HepG2 (cell line): ENCODE measurements around the gene MYCT1. TPM values are rescaled to one million over a fixed set of nuclear protein-coding genes. Genes with fewer than 3 reads are reported as not detected.
A peak's percentile ranks its signal among the peaks of the same experiment; 100 is the strongest.

Source experiments
- ATAC-seq: fragments of 200-7000 bp; cut with Tn5 transposase; 3 replicates; pipeline ENCODE4 v1.9.1; 2020; ENCODE audit warnings: mild to moderate bottlenecking, moderate library complexity
- BruUV-seq: library from RNA; stranded (reverse); fragments of 400-500 nt; replicated peaks from 2 replicates; lab custom pipeline; 2021; lab: Mats Ljungman, UMichigan
- CTCF ChIA-PET: fragments of 300-600 bp; formaldehyde crosslinking; extraction: SDS; loops from one replicate; lab custom pipeline; 2021; ENCODE audit warnings: low total read pairs, inconsistent platforms, low intra/inter-chr PET ratio; lab: Yijun Ruan, JAX
- POLR2A ChIA-PET: fragments of 350-600 bp; sonication (Branson Sonifier 250); formaldehyde crosslinking; loops from one replicate; lab custom pipeline; 2020; ENCODE audit warnings: antibody characterized with exemption, inconsistent platforms; lab: Yijun Ruan, JAX
- DNase-seq: peaks from one replicate; pipeline ENCODE4 v3.0.0-alpha.2; 2015; ENCODE audit warnings: low spot score
- FAIRE-seq: peaks from 3 replicates; lab custom pipeline; 2011; peaks lifted over from hg19 to GRCh38; lab: Jason Lieb, UNC
- H2AFZ ChIP-seq: one replicate; pipeline ENCODE4 v1.6.1; 2011; ENCODE audit warnings: low read length, inconsistent platforms
- H3K27ac ChIP-seq: fragments of 300-600 bp; 3 replicates; pipeline ENCODE4 v1.8.0; 2011; ENCODE audit warnings: mixed run types, mild to moderate bottlenecking, mixed read lengths, low read length, inconsistent platforms; ENCODE audit not compliant: insufficient read depth; ENCODE audit errors: extremely low read length
- H3K27me3 ChIP-seq, 2 experiments: fragments of 200-600 bp in 1 of 2; 2 replicates in 1 of 2; 3 replicates in 1 of 2; pipeline versions ENCODE4 v1.6.0 to v1.8.0; 2011; ENCODE audit warnings: low read length in 2 of 2, mild to moderate bottlenecking in 2 of 2, moderate library complexity in 2 of 2, inconsistent platforms in 1 of 2; ENCODE audit not compliant: insufficient read depth in 2 of 2, control insufficient read depth in 1 of 2
- H3K36me3 ChIP-seq, 2 experiments: fragments of 200-600 bp in 1 of 2; replicated peaks in 1 of 2; 2 replicates in 1 of 2; 3 replicates in 1 of 2; pipeline versions ENCODE4 v1.5.1 to v1.8.0; 2011; ENCODE audit warnings: low read length in 2 of 2, inconsistent platforms in 1 of 2; ENCODE audit not compliant: insufficient read depth in 2 of 2, control insufficient read depth in 1 of 2
- H3K4me1 ChIP-seq: 2 replicates; pipeline ENCODE4 v1.5.1; 2012; ENCODE audit warnings: low read length, inconsistent platforms; ENCODE audit not compliant: insufficient read depth
- H3K4me2 ChIP-seq: 2 replicates; pipeline ENCODE4 v1.6.0; 2011; ENCODE audit warnings: low read depth, low read length, inconsistent platforms
- H3K4me3 ChIP-seq, 3 experiments: fragments of 200-600 bp in 1 of 3; sonication (generic), shearing (Covaris generic) in 1 of 3; replicated peaks in 1 of 3; 2 replicates each; pipeline ENCODE4 v1.5.1; 2011 to 2016; ENCODE audit warnings: low read length in 3 of 3, inconsistent platforms in 2 of 3, low read depth in 2 of 3, mild to moderate bottlenecking in 2 of 3, control low read depth in 1 of 3, mixed read lengths in 1 of 3; ENCODE audit not compliant: insufficient read depth in 1 of 3
- H3K79me2 ChIP-seq: one replicate; pipeline ENCODE4 v1.6.1; 2011; ENCODE audit warnings: low read length, inconsistent platforms; ENCODE audit not compliant: insufficient read depth
- H3K9ac ChIP-seq: 2 replicates; pipeline ENCODE4 v1.6.0; 2011; ENCODE audit warnings: mild to moderate bottlenecking, low read depth, low read length, inconsistent platforms; ENCODE audit not compliant: insufficient read depth
- H3K9me3 ChIP-seq: 2 replicates; pipeline ENCODE4 v1.5.1; 2012; ENCODE audit warnings: mild to moderate bottlenecking, low read length
- H4K20me1 ChIP-seq: 2 replicates; pipeline ENCODE4 v1.6.0; 2011; ENCODE audit warnings: inconsistent platforms, mild to moderate bottlenecking, low read length, moderate library complexity; ENCODE audit not compliant: insufficient read depth
- HNRNPK ChIP-seq: fragments of 200-400 bp; formaldehyde crosslinking; IDR thresholded peaks from 2 replicates; pipeline ENCODE4 v1.6.1; 2018; ENCODE audit warnings: low read length, low read depth, moderate library complexity, mild to moderate bottlenecking; ENCODE audit not compliant: poor library complexity, severe bottlenecking
- PCBP1 ChIP-seq: fragments of 200-400 bp; formaldehyde crosslinking; IDR thresholded peaks from 2 replicates; pipeline ENCODE4 v1.6.1; 2017; ENCODE audit warnings: mild to moderate bottlenecking, low read depth, low read length, borderline replicate concordance
- PCBP2 ChIP-seq: fragments of 200-400 bp; formaldehyde crosslinking; optimal IDR thresholded peaks from 2 replicates; pipeline ENCODE3; 2018; ENCODE audit warnings: low read length, low read depth; ENCODE audit not compliant: poor library complexity, severe bottlenecking
- WGBS: methylation state at CpG from one replicate; pipeline ENCODE4 v1.1.6; 2017; ENCODE audit warnings: low lambda C conversion rate; 5-methylcytosine and 5-hydroxymethylcytosine counted together
- in situ Hi-C: cut with HindIII; loops from 2 replicates; pipeline ENCODE4 v1.10.0; 2017; ENCODE audit warnings: low pct_unique_long_range_greater_than_20kb; ENCODE audit not compliant: extremely low pct_ligation_motif_present
- intact Hi-C: fragments of 100-400 bp; cut with micrococcal nuclease; formaldehyde crosslinking; loops from one replicate; pipeline ENCODE4 v1.10.0; 2022; ENCODE audit not compliant: unreplicated experiment
- polyA plus RNA-seq, 8 experiments: library from polyadenylated mRNA; depleted of rRNA in 3 of 8; stranded (reverse) in 7 of 8; unstranded in 1 of 8; fragments of >200 nt; fragmentation: Illumina TruSeq in 4 of 8; extraction: Trizol in 4 of 8; gene quantifications; 2 replicates each; pipeline versions ENCODE4 v1.2.1 to v1.2.3, GENCODE V29; 2011 to 2016; ENCODE audit warnings: low read depth in 4 of 8, missing spikeins in 1 of 8, mixed read lengths in 1 of 8; ENCODE audit not compliant: insufficient read depth in 1 of 8
- total RNA-seq, 5 experiments: library from RNA; depleted of rRNA; stranded (reverse); fragments of >200 nt; fragmentation: Illumina TruSeq; extraction: Trizol; gene quantifications; 2 replicates each; pipeline ENCODE4 v1.2.3, GENCODE V29; 2016; ENCODE audit warnings: low read depth in 1 of 5
- TF ChIP-seq, protein P1 (sequence below), 2 experiments: fragments of 450-650 bp in 1 of 2; sonication (generic) in 1 of 2; formaldehyde crosslinking in 1 of 2; IDR thresholded peaks; 2 replicates each; pipeline versions ENCODE4 v1.6.1 to v1.8.0; 2016 to 2022; ENCODE audit warnings: antibody characterized with exemption in 1 of 2, mild to moderate bottlenecking in 1 of 2, missing genetic modification reagents in 1 of 2

MYCT1 gene
- total and polyA plus RNA-seq, 2 of the 13 experiments (the other 11 are each of a cell fraction or from before 2014, with no cell fraction given) = not detected

DNA sequence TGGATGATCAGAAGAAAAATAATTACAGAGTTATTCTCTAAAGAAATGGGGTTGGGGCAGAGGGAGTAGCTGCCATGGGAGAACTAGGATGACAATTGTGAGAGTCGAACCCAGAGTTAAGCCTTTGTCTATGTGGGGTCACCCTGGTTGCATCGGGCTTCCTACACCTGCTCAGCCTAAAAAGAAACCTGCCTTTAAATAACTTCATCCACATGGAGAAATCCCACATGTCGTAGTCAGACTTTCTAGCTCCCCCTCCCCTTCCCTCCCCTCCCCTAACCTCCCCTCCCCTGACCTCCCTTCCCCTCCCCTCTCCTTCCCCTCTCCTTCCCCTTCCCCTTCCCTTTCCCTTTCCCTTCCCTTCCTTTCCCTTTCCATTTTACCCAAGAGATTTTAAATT, 67.6 kb downstream of the MYCT1 start:
- H4K20me1 ChIP-seq = no peaks in the 10 kb centered on the region
- no peak overlapping the region for H3K9ac ChIP-seq
- intact Hi-C loops = no loop called here
- H3K9me3 ChIP-seq = no peaks in the 10 kb centered on the region
- H3K79me2 ChIP-seq = no peaks in the 10 kb centered on the region
- H3K4me2 ChIP-seq = no peak overlapping the region
- 0% methylated on average over 3 of the region's 3 CpGs for WGBS
- FAIRE-seq = no peak
- no peaks in the 10 kb centered on the region for H3K36me3 ChIP-seq
- DNase-seq = no peak
- in situ Hi-C loops = no loop called here
- H3K4me3 ChIP-seq = no peak overlapping the region
- H2AFZ ChIP-seq = no peak overlapping the region
- no TSS peak for BruUV-seq
- ChIA-PET CTCF (no interaction called here), POLR2A (no interaction called here)
- no peaks in the 10 kb centered on the region for H3K4me1 ChIP-seq
- no peak overlapping the region for H3K27ac ChIP-seq
- H3K27me3 ChIP-seq = no peaks in the 10 kb centered on the region
- peak; percentile 81 for TF ChIP-seq PCBP2
- 0 out of 2 replicates have a peak, but pooled peaks have one; percentile 72 for TF ChIP-seq PCBP1
- TF ChIP-seq, protein P1, sequence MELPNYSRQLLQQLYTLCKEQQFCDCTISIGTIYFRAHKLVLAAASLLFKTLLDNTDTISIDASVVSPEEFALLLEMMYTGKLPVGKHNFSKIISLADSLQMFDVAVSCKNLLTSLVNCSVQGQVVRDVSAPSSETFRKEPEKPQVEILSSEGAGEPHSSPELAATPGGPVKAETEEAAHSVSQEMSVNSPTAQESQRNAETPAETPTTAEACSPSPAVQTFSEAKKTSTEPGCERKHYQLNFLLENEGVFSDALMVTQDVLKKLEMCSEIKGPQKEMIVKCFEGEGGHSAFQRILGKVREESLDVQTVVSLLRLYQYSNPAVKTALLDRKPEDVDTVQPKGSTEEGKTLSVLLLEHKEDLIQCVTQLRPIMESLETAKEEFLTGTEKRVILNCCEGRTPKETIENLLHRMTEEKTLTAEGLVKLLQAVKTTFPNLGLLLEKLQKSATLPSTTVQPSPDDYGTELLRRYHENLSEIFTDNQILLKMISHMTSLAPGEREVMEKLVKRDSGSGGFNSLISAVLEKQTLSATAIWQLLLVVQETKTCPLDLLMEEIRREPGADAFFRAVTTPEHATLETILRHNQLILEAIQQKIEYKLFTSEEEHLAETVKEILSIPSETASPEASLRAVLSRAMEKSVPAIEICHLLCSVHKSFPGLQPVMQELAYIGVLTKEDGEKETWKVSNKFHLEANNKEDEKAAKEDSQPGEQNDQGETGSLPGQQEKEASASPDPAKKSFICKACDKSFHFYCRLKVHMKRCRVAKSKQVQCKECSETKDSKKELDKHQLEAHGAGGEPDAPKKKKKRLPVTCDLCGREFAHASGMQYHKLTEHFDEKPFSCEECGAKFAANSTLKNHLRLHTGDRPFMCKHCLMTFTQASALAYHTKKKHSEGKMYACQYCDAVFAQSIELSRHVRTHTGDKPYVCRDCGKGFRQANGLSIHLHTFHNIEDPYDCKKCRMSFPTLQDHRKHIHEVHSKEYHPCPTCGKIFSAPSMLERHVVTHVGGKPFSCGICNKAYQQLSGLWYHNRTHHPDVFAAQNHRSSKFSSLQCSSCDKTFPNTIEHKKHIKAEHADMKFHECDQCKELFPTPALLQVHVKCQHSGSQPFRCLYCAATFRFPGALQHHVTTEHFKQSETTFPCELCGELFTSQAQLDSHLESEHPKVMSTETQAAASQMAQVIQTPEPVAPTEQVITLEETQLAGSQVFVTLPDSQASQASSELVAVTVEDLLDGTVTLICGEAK (IDR thresholded peaks at IDR 0.05) = no peak
- TF ChIP-seq, protein P1 (CRISPR knock-in tag; IDR thresholded peaks at IDR 0.05) = no peak
- TF ChIP-seq HNRNPK = peak; percentile 95
- ATAC-seq = no peak
